HL-60/S4 treated with retinoic acid at 250 ng/mL for 4 days and 3 days (cell line): ENCODE measurements around the gene LIMS1.
"Not testable (repeated sequence)": the region's sequence is repeated elsewhere in the genome, so short reads cannot be mapped to it uniquely, and the experiment has no call there.

ENCODE experiments used
- in situ Hi-C: fragments of 300-500 bp; cut with MboI; formaldehyde crosslinking; loops from 2 replicates; pipeline ENCODE4 v1.7.0; 2022; ENCODE audit warnings: low sequenced_read_pairs

Gene LIMS1, protein sequence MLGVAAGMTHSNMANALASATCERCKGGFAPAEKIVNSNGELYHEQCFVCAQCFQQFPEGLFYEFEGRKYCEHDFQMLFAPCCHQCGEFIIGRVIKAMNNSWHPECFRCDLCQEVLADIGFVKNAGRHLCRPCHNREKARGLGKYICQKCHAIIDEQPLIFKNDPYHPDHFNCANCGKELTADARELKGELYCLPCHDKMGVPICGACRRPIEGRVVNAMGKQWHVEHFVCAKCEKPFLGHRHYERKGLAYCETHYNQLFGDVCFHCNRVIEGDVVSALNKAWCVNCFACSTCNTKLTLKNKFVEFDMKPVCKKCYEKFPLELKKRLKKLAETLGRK

DNA sequence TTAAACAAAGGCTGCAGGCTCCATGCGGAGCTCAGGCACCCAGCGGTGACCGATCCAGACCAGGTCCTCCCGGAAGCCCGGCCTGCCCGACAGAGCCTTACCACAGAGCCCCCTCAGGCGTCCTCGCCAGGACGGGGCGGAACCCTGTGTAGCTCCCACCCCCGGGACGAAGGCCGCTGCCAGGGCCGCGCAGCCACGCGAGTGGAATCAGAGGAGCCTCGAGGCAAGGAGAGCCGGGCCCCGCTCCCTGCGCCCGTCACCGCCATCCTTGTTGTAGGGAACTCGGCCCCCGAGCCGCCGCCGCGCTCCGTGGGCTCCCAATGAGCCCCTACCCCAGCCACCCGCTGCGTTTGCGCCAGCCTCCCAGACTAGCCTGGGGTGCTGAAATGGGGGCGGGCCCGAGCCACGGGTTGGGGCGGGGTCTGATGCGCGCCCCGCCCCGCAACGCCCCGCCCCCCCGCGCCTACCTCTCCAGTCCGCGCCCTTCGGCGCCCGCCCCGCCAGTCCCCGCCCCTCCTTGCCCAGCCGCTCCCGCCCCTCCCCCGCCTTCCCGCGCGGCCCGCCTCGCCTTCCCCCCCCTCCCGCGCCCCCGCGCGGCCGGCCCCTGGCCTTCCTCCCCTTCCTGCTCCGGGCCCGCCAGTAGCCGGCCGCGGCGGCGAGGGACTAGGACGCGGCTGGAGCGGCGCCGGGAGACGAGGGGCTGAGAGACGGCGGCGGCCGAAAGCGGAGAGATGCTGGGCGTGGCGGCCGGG is at the start of gene LIMS1:
TSS of gene LIMS1 (plus strand) at position 639 of the 752 bp plus-strand sequence. CDS start at position 732, 93 bp downstream.
- in situ Hi-C loops: no loop called here

DNA sequence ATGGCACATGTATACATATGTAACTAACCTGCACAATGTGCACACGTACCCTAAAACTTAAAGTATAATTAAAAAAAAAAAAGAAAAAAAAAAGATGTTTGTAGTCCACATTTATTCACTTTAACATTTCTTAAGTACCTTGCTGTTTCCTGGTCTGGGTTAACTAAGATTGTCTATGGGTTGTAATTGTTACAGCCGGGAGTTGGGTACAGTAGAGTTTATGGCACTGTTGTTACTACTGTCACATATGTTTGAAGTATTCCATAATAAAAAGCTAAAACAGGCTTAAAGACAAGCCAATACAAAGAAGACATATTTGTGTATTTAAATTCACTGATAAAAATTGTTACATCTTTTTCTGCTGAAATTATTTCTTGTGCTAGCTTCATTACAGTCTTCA is 49.0 kb upstream of the LIMS1 start:
- in situ Hi-C loops: no loop called here

DNA sequence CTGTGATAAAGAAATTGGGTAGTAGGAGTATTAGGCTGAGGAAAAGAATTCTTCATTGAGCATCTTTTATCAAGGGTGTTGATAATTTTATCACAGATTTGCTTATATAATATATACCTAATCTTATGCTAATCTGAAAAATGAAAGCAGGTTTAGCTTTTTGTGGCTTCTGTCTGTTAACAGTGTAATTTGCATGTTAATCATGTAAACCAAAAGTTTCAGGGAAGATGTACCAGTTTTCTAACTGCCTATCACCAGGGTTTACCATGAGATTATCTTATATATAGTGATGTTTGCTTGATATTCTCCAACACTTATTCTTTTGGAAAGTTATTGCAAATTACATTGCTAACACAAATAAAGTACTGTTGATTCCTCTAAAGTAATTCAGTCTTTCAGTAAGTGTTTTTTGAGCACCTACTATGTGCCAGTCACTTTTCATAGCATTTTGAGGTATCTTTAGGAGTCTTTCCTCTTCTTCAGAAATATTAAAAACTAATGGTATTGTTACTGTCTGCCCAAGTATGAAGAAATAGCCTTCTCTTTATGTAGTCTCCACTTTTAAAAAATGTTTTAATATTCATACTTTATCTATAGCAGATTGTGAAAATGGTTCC is 43.7 kb upstream of the LIMS1 start:
- in situ Hi-C loops: no loop called here

DNA sequence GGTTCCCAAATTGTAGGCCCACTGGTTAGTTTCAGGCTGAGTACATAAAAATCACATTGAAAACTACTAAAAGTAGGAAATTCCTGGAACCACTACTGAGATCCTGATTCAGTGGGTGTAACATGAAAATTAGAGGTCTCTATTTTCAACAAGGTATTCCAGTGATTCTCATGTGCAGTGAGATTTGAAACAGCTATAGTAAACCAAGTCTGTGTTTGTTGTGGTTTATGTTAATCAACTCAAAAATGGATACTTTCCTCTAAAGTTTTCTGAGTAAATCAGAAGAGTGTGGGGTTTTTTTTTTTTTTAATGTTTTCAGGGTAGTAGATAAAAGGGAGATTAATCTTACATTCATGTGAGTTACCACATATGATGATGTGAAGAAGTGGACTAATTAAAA is 42.4 kb upstream of the LIMS1 start:
- in situ Hi-C loops: no loop called here

DNA sequence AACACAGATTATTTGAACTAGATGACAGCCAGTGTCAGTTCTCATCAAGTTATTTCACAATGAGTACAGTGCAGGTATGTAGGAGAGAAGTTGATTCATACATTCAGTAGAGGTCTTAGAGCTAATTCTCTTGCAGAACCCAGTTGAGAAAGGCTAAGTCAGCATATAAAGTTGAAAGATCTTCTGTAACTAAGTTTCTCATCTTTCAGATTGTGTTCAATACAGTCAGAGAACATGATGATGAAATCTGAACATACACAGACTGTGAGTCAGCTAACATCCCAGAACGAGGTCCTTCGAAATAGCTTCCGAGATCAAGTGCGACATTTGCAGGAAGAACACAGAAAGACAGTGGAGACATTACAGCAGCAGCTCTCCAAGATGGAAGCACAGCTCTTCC is 41.9 kb upstream of the LIMS1 start:
- in situ Hi-C loops: no loop called here

DNA sequence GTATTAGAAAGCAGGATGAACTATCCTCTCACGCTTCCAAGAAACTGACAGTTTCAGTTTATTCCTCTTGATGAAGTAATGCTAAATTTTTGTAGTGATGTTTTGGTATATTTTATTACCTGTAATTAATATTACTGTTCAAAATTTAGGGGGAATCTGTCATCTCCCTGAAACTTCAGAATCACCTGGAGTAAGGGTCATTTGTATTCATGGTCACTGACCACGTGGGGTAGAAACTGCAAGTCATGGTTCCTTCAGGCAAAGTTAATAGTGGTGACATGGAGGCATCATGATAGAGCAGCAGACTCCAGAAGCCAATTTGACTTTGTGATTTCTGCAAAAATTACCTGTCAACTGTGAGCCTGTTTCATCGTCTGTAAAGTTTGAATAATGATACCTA is 38.1 kb upstream of the LIMS1 start:
- in situ Hi-C loops: not testable (repeated sequence)

DNA sequence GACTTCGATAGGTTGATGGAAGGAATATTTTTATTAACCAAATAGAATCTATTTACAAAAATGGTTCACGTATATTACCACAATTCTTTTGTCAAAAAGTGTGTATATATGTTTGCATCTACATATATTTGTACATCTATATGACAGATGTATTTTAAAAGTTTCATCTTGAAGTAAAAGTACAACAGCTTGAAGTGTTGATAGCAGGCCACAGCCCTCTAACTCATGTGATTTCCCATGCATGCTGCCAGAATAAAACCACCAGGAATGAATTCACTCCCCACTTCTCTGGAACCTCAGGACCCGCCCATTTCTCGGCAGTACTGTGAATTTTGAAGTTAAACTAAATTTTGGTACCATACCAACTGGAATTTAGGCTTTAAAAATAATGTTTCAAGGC is 26.6 kb upstream of the LIMS1 start:
- in situ Hi-C loops: not testable (repeated sequence)

DNA sequence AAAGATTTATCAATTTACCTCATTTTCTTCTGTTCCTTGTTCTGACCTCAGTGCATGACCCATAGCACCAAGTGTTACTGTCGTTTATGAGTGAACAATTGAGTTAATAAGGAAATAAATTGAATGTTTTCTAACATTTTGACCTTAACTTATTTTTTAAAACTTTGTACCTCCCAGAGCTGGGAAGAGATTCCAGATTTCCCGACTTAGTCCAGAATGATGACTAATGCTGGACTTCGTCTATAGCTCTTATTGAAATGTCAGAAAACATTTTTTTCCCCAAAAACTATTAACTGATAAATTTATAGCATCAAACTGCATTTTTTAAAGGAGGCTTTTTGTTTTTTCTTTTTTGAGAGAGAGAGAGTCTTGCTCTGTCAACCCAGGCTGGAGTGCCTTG is 21.8 kb upstream of the LIMS1 start:
- in situ Hi-C loops: not testable (repeated sequence)

DNA sequence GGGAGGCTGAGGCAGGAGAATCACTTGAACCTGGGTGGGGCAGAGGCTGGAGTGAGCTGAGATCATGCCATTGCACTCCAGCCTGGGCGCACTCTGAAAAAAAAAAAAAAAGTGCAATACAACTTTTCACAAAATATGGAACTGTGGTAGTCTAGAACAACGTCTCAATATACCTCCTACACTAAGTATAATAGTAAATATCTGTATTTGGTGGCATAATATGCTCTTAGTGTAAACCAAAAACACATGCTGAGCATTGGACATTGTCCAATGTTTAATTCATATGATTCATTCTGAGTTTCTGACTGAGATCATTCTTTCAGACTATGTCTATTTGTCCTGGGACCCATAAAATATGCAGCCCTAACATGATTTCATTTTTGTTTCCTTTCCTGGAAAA is 19.8 kb upstream of the LIMS1 start:
- in situ Hi-C loops: not testable (repeated sequence)

DNA sequence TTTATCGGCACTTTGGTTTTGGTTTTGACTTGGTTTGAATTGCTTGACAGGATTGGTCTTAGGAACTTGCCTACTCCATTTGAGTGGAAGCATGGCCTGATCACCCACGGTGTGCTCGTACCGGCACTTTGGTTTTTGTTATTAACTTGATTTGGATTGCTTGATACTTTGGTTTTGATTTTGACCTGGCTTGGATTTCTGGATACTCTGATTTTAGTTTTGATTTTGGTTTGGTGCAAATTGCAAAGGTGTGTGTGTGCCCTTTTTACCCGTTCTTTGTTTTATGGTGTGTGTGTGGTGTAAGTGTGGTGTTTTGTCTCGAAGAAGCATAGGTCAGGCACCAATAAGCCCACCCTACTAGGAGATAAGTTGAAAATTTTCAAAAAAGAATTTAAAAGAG is 9.6 kb upstream of the LIMS1 start:
- in situ Hi-C loops: not testable (repeated sequence)

DNA sequence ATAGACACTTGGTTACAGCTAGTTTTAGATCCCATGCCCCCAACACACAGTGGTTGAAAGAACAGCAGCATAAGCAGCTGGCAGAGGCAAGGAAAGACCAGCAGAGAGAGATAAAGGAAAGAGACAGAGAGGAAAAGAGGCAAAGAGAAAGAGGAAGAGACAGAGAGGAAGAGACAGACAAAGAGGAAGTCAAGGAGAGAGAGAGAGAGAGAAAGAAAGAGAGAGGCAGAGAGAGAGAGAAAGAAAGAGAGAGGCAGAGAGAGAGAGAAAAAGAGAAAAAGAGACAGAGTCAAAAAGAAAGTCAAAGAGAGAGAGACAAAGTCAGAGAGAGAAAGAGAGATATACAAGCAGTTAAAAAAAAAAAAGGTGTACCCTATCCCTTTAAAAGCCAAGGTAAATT is 9.0 kb upstream of the LIMS1 start:
- in situ Hi-C loops: not testable (repeated sequence)

DNA sequence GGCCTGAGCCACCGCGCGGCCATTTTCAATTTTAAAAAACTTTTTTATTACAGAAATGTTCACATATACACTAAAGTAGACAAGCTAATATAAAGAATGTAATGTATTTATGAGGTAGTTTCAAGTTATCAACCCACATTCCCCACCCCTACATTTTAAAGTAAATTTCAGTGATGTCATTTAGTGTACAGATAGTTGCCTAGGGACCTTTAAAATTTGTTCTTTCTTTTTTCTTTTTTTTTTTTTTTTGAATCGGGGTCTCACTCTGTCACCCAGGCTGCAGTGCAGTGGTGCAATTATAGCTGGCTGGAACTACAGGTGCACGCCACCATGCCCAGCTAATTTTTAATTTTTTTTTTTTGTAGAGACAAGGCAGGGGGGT is 2.6 kb upstream of the LIMS1 start:
- in situ Hi-C loops: no loop called here

DNA sequence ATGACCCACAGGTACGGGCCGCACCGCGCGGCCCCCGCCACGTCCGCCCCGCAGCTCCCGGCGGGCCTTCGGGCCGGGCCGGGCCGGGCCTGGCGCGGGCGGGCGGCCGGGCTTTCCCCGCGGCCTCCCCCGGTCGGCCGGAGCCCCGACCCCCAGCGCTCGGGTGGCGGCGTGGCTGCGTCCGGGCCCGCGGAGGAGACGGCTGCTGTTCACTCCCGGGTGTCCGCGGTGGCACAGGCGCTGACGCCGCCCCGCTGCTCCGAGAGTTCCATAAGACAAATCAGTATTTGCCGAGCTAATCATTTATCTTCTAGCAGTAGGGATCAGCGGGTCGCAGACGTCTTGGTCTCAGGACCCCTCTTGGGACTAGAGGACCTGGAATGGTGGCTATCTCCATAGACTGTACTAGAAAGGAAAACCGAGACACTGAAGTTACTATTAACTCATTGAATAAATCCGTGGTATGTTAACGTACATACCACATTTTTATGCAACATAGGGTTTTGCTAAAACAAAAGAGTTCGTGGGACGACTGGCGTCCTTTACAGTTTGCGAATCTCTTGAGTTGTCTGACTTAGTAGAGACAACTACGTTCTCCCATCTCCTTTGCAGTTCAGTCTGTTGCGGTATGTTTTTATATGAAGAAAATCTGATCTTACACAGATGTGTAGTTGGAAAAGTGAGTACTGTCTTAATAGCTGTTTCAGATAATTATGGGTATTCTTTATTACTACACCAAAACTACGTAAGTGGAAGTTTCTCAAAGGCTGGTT is 500 bp downstream of the LIMS1 start:
- in situ Hi-C loops: no loop called here

DNA sequence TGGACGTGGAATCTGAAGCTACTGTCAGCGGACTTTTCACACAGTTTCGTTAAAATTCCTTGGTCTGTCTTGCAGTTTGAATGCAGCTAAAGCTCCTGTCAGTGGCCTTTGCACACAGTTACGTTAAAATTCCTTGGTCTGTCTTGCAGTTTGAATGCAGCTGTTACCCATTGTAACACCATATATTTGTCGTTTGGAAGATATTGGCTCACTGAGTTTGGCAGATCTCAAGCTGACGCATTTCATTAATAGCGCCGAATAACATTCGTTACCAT is 1.0 kb downstream of the LIMS1 start:
- in situ Hi-C loops: no loop called here

DNA sequence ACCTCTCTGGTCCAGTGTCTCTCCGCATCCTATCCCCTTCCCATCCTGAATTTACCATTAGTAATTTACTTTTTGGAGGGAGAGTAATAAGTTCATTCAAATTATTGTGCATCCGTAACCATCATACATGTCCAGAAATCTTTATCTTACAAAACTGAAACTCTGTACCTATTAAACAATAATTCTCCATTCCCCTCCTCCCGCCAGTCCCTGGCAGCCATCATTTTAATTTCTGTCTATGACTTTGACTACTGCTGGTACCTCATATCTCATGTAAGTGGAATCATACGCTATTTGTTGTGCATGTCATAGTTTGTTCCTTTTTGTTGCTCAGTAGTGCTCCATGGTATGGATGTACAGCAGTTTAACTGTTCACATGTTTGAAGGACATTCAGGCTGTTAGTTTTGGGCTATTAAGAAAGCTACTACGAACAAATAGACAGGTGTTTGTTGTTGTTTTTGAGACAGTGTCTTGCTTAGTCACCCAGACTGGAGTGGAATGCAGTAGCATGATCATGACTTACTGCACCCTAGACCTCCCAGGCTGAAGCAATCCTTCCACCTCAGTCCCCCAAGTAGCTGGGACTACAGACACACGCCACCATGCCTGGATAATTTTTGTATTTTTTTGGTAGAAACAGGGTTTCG is 2.0 kb downstream of the LIMS1 start:
- in situ Hi-C loops: no loop called here

DNA sequence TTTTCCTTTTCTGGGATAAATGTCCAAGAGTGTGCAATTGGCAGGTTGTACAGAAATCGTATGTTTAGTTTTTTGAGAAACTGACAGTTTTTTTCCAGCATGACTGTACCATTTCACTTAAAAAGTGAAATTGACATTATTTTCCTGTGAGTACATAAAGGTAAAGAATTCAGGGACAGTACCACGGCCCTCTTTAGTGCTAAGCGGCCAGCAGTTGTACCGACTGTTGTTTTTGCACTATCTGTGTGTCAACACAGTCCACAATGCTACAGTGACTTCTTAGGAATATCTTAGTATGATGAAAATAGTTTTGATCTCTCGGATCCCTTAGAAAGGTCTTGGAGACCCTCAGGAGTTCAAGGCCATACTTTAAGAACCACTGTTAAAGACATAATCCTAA is 2.6 kb downstream of the LIMS1 start:
- in situ Hi-C loops: no loop called here

DNA sequence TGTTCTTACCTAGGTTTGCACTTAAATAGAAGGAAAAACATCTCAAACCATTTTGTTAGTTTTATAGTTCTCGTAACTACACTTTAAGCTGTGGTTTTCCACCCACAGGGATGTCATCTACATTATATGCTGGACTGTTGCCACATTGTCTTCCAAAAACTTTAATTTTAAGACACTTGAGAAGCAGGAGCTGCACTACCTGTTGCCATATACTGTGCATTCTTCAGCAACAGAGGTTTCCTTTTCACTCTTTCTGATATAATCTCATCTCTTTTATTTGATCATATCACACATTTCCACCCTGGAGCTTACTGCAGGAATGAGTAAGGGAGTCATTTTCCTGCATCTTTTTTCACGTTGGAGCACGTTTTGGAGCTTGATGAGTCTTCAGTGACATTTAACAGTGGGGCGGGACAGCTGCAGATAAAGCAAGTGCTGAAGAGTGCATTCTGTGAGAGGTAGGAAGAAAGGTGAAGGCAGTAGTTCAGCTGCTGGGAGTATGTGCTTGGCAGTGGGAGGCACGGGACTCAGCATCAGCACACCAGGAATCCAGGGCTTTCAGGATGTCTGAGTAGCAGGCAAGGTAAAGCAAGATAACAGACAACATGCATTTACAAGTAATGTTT is 3.8 kb downstream of the LIMS1 start:
- in situ Hi-C loops: no loop called here

DNA sequence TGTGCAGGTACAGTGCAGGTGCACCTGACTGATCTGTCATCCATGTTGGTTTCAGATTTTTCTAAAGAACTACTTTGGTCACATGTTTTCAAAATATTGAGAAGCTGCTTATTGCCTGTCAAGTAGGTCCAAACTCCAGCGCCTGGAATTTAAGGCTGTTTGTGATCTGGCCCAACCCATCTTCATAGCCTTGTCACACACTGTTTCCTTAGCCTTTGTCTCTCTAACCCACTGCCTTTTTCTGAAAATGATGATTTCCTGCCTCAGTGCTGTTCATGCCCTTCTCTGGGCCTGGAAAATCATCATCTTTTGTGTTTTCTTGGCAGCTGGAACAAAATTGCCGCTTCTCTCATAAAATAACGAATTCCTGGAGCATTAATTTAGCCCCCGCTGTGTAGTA is 7.2 kb downstream of the LIMS1 start:
- in situ Hi-C loops: no loop called here

DNA sequence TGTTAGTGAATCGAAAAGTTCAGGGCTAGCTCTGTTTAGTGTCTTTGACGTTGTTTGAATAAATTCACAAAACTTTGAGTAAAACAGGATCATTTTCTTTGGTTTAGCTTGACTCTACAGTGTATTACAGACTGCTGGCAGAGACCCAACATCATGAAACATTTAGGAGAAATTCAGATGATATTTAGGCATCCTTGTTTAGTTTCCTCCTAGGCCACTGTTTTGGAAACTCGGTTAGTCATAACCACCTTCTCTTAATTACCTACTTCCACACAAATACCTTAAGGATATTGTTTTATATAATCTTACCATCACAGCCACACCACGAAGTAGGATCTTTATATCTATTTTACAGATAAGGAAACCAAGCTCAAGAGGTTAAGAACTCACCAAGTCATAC is 7.8 kb downstream of the LIMS1 start:
- in situ Hi-C loops: no loop called here

DNA sequence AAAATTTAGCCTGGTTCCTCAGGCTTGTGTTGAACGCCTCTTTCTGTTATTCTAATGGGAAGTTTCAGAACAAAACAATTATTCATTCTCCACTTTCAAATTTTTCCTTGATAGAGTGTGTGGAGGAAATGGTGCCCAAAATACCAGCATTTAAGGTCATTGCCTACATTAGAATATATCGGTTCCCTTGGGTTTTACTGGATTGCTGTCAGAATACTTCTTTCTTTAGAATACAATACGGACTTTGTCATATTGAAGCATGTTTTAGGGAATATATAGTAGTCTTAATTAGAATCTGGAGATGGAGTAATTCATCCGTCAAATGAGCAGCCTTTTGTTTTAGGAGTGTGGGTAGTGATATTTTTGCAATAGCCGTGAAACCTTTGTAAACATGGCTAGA is 13.3 kb downstream of the LIMS1 start:
- in situ Hi-C loops: no loop called here
